Measurements from ENCODE around the gene XPNPEP1.

The XPNPEP1 gene

DNA sequence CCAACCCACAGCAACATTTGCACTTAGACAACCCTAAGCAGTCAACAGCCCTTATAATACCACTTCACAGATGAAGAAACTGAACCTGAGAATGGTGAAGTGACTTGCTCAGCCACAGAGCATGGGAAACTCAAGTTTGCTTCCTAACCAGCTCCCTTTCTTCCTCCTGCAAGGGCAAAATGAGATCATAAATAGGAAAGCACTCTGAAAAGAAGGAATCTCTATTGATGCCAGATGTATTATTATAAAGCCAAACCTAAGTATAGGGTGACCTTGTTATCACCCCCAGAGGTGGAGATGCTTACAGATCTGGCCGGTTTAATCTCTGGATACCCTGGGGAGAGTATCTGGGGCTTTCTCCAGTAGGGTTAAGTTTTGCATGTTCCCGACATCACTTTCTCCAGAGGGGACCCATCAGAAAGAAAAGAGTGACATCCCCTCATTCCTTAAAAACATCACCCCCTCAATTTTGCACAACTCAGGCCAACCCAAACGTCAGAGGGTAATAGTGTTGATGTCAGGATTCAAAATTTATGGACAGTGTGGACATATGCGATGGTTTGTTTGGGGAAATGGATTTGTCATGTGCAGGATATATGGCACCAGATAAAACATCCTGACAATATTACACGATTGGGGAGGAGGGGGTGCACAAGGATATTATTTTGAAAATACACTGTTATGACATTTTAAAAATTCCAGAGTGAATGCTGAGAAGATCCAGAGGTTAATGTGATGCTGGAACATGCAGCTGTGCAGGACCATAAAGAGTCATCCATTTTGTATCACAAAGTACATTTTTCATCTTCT, 24.0 kb upstream of the XPNPEP1 start:
- DNase-seq, result no peak

DNA sequence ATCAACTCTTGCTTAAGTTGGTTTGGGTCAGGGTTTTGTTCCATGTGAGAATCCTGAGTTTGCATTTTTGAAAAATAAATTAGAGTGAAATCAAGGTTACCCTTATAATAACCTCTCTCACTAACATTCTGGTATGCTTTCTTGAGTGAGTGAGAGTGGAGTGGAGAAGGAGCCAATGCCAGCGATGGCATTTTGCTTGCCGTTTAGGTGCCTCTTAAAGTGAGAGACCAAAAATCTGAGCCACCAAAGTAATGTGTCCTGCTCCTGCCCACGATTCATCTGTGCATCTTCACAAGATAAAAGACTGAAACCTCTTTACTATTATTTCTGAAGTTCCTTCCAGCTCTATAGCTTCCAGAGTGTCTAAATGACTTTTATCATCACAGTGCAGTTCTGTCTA, 23.4 kb upstream of the XPNPEP1 start:
- DNase-seq, result no peak

DNA sequence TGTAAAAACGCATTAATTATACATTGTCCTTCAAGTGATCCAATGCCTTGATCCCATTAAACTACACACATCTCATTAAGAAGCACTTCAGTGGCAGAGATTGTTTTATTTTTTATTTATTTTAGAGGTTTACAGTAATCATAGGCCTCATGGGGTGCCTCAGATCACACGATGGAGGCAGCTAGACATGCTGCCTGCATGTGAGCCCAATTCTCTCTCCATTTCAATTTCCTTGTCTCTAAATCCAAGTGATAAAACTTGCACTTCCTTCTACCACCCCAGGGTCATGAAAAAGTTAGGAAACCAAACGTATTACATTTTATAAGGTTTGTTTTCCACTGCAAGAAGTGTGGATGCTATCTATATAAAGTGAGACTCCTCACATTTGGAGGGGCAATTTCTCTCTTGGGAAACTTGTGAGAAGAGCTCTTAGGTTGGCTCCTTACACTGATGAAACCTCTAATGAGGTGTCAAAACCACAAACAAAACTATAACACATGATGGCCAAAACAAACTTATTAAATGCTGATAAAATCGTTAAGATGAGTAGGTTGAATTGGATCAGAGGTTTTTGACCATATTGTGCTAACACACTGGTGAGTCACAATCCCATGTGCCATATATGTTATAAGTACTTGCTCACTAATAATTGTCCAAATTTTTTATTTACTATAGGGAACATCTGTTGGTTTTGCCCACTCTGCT, 22.3 kb upstream of the XPNPEP1 start:
- no peak for DNase-seq

DNA sequence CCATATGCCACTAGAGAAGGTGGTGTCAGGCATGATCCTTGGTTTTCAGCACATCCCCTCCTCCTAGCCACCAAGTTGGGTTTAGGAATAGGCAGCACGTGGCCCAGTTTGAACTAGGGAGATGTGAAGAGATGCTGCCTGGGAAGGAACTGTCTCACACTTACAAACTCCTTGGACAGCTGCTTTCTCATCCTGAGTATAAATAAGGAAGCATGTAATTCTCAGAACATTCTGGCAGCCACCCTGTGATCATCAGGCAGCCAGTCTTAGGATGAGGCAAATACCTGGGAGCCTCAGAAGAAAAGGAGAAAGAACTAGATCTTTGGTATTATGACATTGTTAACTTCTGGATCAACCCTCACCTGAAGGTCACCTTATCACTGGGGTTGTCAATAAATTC, 21.3 kb upstream of the XPNPEP1 start:
- no peak for DNase-seq

DNA sequence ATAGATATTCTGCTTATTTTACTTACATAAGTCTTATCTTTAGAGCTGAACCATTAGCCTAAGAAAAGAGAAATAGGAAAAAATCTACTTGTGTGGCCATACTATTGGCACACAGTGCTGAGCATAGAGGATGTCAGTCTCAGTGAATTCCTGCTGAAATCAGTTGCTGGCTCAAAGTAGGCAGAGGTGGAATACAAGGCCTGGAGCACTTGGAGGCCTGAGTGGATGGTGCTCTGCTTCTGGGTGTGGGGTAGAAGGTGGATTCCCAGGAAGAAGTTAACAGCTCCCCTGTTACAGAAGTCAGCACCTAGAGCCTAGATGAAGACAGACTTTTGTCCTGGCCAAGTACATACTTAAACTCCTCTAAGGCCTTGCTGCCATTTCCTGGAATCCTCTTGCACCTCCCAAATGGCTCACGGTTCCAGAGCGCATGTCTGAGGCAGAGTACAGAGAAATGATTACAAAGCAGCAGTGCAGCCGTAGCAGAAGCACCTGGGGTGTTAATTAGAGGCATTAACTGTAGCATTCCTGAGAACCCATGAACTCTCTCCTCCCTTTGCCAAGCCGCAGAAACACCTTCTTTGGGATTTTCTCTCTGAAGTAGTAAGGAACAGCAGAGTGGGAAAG, 18.0 kb upstream of the XPNPEP1 start:
- no peak for DNase-seq

DNA sequence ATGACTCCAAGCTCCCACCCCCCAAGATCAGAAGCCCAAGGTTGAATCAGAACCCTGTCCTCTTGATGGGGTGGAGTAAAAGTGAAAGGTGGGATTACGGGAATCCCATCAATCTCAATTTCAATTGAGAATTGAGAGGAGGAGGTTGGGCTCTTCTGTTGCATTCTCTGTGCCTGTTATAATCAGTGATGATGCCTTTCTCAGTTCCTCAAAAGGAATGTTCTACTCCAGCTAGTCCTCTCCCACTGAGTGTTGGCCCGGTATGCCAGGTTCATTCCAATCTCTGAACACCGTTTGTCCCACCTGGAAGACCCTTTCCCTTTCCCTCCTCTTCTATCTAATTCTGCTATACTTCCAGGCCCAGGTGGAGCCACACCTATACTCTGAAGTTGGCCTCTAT, 17.2 kb upstream of the XPNPEP1 start:
- DNase-seq, result no peak

DNA sequence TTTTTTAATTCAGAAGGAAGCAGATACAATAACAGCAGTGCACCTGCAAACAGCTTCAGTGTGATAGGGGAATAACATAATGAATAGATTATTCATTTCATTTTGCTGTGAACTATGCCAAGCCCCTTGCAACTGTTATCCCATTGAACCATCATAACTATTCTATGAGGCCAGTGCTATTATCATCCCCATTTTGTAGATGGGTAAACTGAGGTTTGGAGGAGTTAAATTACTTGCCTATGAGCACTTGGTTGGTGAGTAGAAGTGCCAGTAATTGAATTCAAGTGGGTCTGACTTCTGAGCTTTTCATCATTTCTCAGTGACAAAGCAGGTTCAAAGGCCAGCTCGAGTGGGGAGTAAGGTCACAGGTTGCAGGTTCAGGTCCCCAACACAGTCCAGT, 16.8 kb upstream of the XPNPEP1 start:
- no peak for DNase-seq

DNA sequence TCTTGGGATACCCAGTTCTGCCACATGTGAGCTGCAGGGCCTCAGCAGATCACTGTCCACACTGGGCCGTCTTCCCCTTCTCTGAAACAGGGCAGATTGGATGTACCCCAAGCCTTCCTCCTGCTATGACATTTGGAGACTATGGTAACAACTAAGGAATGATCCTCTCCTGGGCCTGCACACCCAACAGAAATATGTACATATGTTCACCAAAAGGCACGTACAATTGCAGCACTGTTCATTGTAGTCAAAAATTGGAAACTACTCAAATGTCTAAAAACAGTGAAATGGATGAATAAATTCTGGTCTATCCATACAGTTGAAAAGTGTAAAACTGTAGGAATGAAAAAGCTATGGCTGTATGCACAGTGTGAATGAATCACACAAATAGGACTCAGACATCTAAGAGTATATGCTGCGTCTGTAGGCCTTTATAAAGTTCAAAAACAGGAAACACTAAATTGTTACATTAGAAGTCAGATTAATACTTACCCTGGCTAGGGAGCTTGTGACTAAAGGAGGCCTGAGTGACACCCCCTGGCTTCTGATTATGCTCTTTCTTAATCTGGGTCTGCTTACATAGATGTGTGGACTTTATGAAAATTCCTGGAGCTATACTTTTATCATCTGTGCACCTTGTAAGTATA, 16.1 kb upstream of the XPNPEP1 start:
- no peak for DNase-seq

DNA sequence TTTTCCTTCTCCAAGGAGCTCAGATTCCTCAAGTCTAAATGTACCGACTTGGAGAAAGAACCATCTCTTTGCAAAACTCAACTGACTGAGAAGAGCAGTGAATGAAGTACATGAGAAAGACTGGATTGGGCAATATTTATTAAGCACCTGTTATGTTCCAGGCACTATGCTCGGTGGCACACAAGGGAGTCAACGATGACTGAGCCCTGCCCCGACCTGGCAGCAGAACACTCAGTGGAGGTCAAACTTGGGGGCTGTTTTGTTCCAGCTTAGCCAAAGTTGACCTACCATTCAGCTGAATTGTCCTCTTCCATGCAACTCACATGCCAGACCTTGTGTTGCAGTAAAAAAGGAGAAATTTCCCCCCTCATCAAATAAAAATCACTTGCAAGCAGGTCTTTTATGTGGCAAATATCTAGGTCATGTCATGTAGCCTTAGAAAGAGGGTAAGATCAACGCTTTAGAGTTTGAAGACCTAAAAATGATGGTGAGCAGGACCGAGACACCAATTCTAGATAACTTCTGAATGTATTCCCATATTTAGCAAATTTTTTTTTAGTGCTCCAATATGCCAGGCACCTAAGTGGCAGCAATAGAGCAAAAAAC, 14.3 kb upstream of the XPNPEP1 start:
- no peak for DNase-seq

DNA sequence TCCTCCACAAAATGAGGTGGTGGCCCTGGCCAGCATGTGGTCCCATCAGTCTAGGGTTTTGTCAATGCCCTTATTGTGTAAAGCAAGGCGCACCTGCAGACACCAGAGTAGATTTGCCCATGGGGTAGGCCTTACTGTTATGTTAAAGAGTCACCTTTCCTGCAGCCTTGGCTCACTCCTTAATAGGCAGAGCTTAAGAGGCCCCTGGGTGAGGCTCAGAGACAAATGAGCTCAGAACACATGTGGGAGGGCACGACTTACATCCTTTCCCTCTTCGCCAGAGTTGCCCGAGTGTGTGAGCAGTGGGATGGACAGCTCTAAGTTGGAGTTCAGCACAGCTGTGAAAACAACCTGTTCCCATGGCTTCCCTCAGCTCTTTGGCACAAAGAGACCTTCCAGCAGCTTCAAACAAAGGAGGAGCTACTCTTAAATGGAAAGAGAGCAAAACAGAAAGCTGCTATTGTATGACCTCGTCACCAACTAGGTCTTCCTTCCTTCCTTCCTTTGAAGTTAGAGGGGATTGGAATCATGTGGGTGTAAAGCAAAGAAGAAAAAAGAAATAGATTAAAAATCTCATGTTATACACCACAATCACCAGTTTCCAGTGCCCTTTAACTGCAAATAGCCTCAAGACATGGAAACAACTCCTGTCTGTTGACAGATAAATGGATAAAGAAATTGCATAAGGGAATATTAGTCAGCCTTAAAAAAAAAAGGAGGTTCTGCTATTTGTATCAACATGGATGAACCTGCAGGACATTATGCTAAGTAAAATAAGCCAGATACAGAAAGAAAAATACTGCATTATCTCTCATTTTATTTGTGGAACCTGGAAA, 11.9 kb upstream of the XPNPEP1 start:
- peak; percentile 82 for DNase-seq

DNA sequence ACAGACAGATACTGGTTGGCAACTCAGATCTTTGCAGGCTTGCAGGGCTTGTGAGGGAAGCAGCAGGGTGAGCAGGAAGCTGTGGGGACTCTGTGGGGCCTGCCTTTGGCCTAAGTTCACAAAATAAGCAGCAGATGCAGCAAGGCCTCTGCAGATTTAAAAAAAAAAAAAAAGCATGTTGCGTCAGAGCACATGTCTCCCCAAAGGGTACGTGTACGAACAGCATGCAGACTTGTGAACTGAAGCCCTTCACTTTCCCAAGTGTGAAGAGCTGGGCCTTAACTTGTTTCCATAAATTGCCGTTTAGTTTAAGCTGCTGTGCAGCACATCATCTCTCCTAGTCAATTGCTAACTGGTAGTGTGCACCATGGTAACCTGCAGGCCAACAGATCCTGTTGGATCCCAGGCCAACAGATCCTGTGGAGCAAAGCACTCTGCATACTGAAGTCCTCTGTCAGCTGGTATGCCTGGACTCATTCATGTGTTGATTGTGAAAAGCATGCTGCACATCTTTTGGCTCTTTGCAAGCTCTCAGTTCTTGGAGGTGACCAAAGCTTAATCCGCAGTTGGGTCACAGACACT, 10.8 kb upstream of the XPNPEP1 start:
- no peak for DNase-seq

DNA sequence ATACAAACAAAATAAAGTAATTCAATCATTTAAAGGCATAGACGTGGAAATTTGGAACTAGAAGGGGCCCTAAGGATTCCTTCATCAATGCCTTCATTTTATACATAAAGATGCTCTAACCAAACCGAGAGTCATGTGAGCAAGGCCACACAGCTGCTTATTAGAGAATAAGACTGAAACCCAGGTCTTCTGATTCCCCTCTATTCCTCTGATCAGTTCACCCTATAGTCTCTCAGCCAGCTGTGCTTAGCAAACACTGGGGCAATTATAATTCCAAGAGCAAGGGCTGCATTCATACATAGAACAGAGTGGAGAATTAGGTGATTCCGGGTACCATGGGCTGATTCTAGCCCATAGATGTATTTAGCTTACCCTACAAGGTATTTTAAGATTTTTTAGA, 9.7 kb upstream of the XPNPEP1 start:
- no peak for DNase-seq

DNA sequence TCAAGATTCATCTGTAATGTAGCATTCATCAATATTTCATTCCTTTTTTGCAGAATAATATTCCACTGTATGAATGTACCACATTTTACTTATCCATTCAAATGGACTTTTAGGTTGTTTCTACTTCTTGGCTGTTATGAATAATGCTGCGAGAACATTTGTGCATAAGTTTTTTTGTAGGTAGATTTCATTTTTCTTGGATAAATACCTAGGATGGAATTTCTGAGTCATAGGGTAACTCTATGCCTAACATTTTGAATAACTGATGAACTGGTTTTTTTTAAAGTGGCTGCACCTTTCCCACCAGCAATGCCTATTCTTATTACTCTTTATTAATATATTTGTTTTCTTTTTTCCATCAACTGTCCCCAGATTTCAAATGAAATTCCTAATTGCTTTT, 9.1 kb upstream of the XPNPEP1 start:
- no peak for DNase-seq

DNA sequence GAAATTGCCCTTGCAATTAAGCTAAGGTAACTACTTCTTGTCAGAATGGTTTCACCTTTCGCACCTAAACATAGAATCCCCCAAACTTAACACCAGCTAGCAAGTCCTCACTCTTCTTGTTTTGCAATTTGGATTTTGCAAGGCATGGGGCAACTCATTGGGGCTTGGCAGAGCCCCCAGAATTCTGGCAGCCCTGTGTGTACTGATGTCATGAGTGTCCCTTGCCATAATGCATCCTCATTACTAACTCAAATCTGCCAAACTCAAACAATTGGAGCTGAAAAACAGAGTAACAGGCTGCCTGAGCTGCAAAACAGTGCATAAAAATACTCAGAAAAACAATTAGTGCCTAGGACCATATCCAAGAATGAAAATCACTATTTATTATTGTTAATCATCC, 7.9 kb upstream of the XPNPEP1 start:
- no peak for DNase-seq

DNA sequence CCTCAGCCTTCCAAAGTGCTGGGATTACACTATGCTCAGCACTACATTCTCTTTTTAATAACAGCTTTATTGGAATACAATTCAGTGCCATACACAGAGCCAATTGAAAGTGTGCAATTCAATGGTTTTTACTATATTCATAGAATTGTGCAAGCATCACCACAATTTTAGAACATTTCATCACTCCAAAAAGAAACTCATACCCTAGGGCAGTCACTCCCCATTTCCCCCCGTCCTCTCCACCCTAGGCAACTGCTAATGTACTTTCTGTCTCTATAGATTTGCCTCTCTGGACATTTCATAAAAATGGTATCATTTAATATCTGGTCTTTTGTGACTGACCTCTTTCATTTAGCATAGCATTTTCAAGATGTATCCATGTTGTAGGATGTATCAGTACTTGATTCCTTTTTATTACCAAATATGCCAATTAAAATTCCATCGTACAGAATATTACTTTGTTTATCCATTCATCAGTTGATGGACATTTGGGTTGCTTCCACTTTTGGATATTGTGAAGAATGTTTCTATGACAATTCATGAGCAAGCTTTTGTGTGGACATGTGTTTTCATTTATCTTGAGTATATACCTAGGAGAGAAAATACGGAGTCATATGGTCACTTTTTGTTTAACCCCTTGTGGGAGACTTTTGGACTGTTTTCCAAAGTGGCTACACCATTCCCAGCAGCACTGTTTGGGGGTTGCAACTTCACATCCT, 6.3 kb upstream of the XPNPEP1 start:
- DNase-seq, result no peak

DNA sequence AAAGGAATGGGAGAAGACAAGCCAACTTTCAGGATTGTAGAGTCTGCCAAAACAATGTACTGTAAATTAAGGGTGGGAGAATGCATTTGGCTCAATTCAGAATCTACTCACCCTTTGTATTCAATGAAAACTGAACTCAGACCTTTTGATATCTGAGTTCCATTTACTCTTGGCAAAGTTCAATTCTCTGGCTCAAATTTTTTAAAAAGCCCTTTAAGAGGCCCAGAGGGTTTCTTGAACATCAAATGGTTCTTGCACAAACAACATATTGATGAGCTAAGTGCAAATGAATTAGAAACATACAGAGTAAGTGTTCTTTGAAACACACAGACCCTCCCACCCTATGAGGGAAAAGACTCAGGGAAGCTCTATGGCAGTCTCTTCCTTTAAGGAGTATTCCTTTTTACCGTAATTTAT, 5.2 kb upstream of the XPNPEP1 start:
- DNase-seq, result no peak

DNA sequence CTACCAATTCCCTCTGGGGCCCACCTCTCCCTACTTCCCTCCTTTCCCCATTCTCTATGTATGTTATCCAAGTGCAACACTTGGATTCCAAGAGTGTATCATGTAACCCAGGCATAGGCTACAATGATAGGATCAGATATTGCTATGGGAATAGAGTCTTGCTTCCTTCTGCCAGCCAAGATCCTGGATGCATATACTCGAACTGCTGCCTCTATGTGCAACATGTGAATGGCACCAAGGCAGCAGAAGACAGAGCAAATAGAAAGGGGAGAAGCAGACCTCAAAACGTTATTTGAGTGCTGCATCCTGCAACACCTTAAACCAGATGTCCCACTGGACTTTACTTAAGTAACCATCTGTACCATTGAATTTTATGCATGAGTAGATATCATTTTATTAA, 3.5 kb upstream of the XPNPEP1 start:
- no peak for DNase-seq

DNA sequence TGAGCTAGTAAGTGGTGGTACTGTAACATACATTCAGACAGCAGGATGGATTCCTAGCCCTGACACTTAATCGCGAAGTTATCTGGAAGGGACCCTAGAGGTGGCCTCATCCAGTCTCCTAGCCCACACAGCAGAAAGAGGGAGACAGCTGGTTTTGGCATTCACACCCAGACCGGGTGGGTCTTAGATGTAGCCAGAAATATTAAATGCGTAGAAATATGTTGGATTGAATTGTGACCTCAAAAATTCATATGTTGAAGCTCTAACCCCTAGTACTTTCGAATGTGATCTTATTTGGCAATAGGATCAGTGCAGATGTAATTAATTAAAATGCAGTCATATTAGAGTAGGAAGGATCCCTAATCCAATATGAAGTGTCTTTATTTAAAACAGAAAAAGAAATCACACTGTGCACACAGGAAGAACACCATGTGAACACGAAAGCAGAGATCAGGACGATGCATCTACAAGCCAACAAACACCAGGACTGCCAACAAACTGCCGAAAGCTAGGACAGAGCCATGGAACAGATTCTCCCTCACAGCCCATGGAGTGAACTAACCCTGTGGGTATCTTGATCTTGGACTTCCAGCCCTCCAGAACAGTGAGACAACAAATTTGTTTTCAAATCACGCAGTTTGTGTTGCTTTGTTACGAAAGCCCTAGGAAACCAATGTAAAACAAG, 2.9 kb upstream of the XPNPEP1 start:
- DNase-seq, result no peak

DNA sequence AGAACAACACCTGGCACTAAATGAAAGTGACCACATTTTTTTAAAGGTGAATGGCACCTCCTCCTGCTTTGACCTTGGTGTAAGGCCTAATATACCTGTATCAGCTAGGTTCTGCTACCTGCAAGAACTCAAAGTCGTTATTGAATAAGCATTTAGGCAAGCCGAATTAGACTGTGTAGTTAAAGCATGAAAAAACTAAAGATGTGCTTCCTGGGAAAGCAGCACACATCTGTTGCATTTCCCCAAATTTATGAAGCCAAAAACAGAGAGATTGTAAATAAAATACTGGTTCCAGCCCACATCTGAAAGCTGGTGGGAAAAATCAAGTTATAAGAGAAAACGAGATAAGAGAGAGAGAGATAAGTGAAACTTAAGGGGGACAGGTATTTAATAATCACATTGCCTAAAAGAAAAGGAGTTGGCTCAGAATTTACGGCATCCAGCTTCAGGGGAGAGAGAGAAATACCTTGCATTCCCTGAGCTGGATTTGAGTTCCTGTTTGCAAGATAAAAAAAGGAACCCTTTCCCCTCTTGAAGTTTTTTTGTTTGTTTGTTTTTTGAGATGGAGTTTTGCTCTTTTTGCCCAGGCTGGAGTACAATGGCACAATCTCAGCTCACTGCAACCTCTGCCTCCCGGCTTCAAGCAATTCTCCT, 1.8 kb upstream of the XPNPEP1 start:
- no peak for DNase-seq

DNA sequence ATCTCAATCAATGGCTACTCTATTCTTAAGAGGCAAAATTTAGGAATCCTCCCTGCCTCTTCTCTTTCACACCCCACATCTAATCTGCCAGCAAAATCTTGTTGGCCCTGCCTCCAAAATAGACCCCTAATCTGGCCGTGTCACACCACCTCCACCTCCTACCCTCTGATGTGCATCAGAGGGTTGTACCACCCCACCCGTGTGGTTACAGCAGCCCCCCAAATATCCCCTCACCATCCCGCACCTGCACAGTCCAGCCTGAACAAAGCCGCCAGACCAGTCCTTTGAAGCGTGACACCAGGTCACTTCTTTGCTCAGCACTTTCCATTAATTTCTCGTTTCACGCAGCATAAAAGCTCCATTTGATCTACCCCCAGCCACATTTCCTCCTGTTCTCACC, 776 bp upstream of the XPNPEP1 start:
- no peak for DNase-seq
